Thyroid gland (tissue), 4 donors: ENCODE measurements around the gene GAS5. TPM values are rescaled to one million over a fixed set of nuclear protein-coding genes. Genes with fewer than 3 reads are reported as not detected.

Source experiments
- DNase-seq, 2 donors: peaks; one replicate each; pipeline ENCODE4 v3.0.0-alpha.2; 2019
- H3K27ac ChIP-seq, 3 donors: fragments of 200-600 bp; sonication (generic); 1 replicate in 2 of 3; 2 replicates in 1 of 3; pipeline ENCODE4 v1.5.1; 2016 to 2019; ENCODE audit warnings: mild to moderate bottlenecking in 1 of 3, moderate library complexity in 1 of 3
- H3K27me3 ChIP-seq: fragments of 200-600 bp; sonication (generic); one replicate; pipeline ENCODE4 v1.5.1; 2019
- H3K36me3 ChIP-seq, 2 donors: fragments of 200-600 bp; sonication (generic); one replicate each; pipeline ENCODE4 v1.5.1; 2016 to 2019
- H3K4me1 ChIP-seq, 2 donors: fragments of 200-600 bp; sonication (generic); one replicate each; pipeline ENCODE4 v1.5.1; 2017 to 2019
- H3K4me3 ChIP-seq, 3 donors: fragments of 200-600 bp; sonication (generic); replicated peaks in 1 of 3; 1 replicate in 2 of 3; 2 replicates in 1 of 3; pipeline ENCODE4 v1.5.1; 2016; ENCODE audit warnings: mild to moderate bottlenecking in 1 of 3
- H3K9me3 ChIP-seq: fragments of 200-600 bp; sonication (generic); one replicate; pipeline ENCODE4 v1.5.1; 2017
- POLR2A ChIP-seq, 2 donors: fragments of 450-650 bp; IDR thresholded peaks; one replicate each; pipeline ENCODE4 v1.6.1; 2017; ENCODE audit warnings: antibody characterized with exemption in 2 of 2, mild to moderate bottlenecking in 2 of 2, moderate library complexity in 1 of 2
- WGBS, 2 donors: methylation state at CpG; one replicate each; pipeline ENCODE4 v1.1.5; 2017; 5-methylcytosine and 5-hydroxymethylcytosine counted together
- intact Hi-C: fragments of 100-400 bp; cut with DNase I; formaldehyde crosslinking; loops from one replicate; pipeline ENCODE4 v1.15.1; 2023
- total RNA-seq, 4 donors: library from RNA; depleted of rRNA; stranded (reverse); fragments of >200 nt; gene quantifications; one replicate each; pipeline ENCODE4 v1.2.3, GENCODE V29; 2016
- TF ChIP-seq, protein P1 (sequence below), 6 experiments: fragments of 200-600 bp in 3 of 6; fragments of 450-650 bp in 3 of 6; sonication (generic) in 3 of 6; IDR thresholded peaks; one replicate each; pipeline ENCODE4 v1.5.1; 2016 to 2019; ENCODE audit warnings: antibody characterized with exemption in 6 of 6, mild to moderate bottlenecking in 2 of 6, inconsistent platforms in 1 of 6, moderate library complexity in 1 of 6

Gene GAS5
- total RNA-seq, 4 donors from 2014 or later: 162 to 625 (median 223) TPM

DNA sequence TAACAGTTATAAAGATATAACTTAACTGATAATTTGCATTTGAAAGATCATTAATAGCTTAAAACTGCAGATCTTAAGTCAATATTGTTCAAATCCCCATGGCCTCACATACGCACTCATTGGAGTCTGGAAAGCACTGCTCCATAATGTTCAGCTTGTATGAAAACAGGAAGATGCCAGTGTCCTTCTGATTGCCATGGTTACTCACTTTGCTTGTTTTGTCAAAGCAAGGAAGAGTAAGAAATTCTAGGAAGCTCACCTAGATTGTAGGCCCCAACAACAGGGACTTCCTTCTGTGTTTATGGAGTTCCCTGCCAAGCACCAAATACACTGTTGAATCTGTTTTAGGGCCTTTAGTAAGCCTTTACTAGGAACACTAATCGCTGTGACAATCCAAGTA lies 10.9 kb downstream of the GAS5 start:
- intact Hi-C loops: no loop called here
- no peak overlapping the region for H3K27ac ChIP-seq
- H3K4me1 ChIP-seq: no peaks in the 10 kb centered on the region
- peaks cover 7 to 20% of the 10 kb centered on the region in 2 donors for H3K36me3 ChIP-seq
- no peaks in the 10 kb centered on the region for H3K27me3 ChIP-seq
- TF ChIP-seq, protein P1, sequence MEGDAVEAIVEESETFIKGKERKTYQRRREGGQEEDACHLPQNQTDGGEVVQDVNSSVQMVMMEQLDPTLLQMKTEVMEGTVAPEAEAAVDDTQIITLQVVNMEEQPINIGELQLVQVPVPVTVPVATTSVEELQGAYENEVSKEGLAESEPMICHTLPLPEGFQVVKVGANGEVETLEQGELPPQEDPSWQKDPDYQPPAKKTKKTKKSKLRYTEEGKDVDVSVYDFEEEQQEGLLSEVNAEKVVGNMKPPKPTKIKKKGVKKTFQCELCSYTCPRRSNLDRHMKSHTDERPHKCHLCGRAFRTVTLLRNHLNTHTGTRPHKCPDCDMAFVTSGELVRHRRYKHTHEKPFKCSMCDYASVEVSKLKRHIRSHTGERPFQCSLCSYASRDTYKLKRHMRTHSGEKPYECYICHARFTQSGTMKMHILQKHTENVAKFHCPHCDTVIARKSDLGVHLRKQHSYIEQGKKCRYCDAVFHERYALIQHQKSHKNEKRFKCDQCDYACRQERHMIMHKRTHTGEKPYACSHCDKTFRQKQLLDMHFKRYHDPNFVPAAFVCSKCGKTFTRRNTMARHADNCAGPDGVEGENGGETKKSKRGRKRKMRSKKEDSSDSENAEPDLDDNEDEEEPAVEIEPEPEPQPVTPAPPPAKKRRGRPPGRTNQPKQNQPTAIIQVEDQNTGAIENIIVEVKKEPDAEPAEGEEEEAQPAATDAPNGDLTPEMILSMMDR (IDR thresholded peaks at IDR 0.05): no peak
- TF ChIP-seq POLR2A (IDR thresholded peaks at IDR 0.05): no peak
- WGBS, 2 donors: 89 to 90% methylated on average over 2 of the region's 2 CpGs
- no peaks in the 10 kb centered on the region for H3K9me3 ChIP-seq
- no peak for DNase-seq
- H3K4me3 ChIP-seq: no peak overlapping the region

DNA sequence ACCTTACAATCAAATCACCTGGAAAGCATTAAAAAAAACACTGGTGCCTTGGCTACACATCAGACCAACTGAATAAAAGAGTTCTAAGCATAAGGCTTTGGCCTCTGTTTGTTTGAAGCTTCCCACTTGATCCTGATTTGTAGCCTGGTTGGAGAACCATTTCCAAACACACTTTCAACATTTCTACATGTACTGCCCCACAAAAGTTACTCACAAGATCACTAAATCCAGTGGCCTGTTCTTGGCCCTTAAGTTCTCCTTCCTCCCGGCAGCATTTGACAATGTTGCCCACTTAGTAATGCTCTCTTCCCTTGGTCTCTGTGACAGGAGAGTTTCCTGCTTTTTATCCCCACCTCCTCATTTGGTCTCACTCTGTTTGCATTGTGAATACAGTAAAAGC lies 11.8 kb downstream of the GAS5 start:
- 69 to 75% methylated on average over 1 of the region's 1 CpG for WGBS, 2 donors
- H3K36me3 ChIP-seq: peaks cover 7 to 20% of the 10 kb centered on the region in 2 donors
- TF ChIP-seq, protein P1 (IDR thresholded peaks at IDR 0.05): no peak
- TF ChIP-seq POLR2A (IDR thresholded peaks at IDR 0.05): no peak
- H3K27me3 ChIP-seq: no peaks in the 10 kb centered on the region
- H3K9me3 ChIP-seq: no peaks in the 10 kb centered on the region
- H3K27ac ChIP-seq: no peak overlapping the region
- intact Hi-C loops: no loop called here
- no peak overlapping the region for H3K4me3 ChIP-seq
- H3K4me1 ChIP-seq: no peaks in the 10 kb centered on the region
- no peak for DNase-seq

DNA sequence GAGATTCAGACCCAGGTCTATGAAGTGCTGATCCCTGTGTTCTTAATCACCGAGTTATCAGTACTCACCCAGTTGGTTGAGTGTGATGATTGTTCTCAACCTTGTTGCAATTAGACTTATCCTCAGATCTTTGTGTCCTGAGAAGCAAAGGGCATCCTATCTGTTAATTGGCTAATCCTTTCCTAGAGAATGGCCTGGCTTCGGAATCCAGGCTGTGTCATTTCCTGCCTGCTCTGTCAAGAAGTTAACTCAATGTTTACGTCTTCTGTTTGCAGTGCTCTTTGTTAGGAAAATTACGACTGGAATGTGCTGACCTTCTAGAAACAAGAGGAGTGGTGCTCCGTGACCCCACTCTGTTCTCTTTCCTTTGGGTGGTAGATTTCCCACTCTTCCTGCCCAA lies 14.7 kb downstream of the GAS5 start:
- DNase-seq: no peak
- H3K27ac ChIP-seq: no peak overlapping the region
- peaks cover under 1 to 10% of the 10 kb centered on the region in 2 donors for H3K36me3 ChIP-seq

DNA sequence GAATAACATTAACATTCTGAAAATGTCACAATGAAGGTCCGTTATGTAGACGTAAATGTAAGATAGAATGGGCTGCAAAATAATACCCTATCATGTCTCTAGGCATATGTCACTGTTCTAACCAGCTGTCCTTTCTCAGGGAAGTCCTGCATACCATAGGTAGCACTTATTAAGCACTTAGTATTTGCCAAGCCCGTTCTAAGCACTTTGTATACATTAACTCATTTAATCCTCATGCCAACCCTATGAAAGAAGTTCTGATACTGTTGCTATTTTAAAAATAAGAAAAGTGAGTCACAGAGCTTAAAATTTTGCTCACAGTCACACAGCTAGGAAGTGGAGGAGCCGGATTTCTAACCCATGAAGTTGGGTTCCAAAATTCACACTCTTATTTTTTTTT lies 15.7 kb downstream of the GAS5 start:
- H3K4me1 ChIP-seq: no peaks in the 10 kb centered on the region
- no peak for DNase-seq
- TF ChIP-seq, protein P1 (IDR thresholded peaks at IDR 0.05): no peak
- TF ChIP-seq POLR2A (IDR thresholded peaks at IDR 0.05): no peak
- 90 to 91% methylated on average over 4 of the region's 4 CpGs for WGBS, 2 donors
- intact Hi-C loops: no loop called here
- H3K27me3 ChIP-seq: no peaks in the 10 kb centered on the region
- H3K27ac ChIP-seq: no peak overlapping the region
- peaks cover 0 to 4% of the 10 kb centered on the region in 2 donors for H3K36me3 ChIP-seq
- no peaks in the 10 kb centered on the region for H3K9me3 ChIP-seq
- H3K4me3 ChIP-seq: no peak overlapping the region

More for the DNA sequence above, 14.7 kb downstream of the GAS5 start:
- no peaks in the 10 kb centered on the region for H3K27me3 ChIP-seq
- no peak overlapping the region for H3K4me3 ChIP-seq
- H3K9me3 ChIP-seq: no peaks in the 10 kb centered on the region
- no peak for TF ChIP-seq POLR2A (IDR thresholded peaks at IDR 0.05)
- TF ChIP-seq, protein P1 (IDR thresholded peaks at IDR 0.05): no peak
- intact Hi-C loops: no loop called here
- 61 to 82% methylated on average over 5 of the region's 5 CpGs for WGBS, 2 donors
- no peaks in the 10 kb centered on the region for H3K4me1 ChIP-seq

DNA sequence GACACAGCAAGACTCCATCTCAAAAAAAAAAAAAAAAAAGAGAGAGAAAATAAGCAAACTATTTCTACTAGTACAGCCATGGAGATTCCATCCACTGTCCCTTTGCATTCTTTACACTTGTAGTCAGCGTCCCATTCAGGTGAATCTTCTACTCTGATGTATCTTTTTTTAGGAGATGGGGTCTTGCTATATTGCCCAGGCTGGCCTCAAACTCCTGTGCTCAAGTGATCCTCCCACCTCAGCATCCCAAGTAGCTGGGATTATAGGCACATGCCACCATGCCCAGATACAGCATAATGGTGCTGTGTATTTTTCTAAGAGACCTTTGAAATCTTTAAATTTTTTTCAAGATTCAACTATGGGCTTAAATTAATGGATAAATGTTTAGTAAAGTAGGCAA lies 35.0 kb downstream of the GAS5 start:
- intact Hi-C loops: no loop called here
- 92 to 94% methylated on average over 1 of the region's 1 CpG for WGBS, 2 donors
- no peaks in the 10 kb centered on the region for H3K27me3 ChIP-seq
- no peak for DNase-seq
- H3K9me3 ChIP-seq: no peaks in the 10 kb centered on the region
- no peak overlapping the region for H3K4me3 ChIP-seq
- TF ChIP-seq, protein P1 (IDR thresholded peaks at IDR 0.05): no peak
- no peak for TF ChIP-seq POLR2A (IDR thresholded peaks at IDR 0.05)
- H3K4me1 ChIP-seq: no peaks in the 10 kb centered on the region
- no peak overlapping the region for H3K27ac ChIP-seq
- H3K36me3 ChIP-seq: peaks cover 6 to 22% of the 10 kb centered on the region in 2 donors
